OCI-LY3 (cell line): Measurements from ENCODE around the gene GPR31.

Experiments used
- CTCF ChIP-seq: fragments of 200-600, 300-600 bp; sonication (generic); IDR thresholded peaks from 2 replicates; pipeline ENCODE4 v1.5.1; 2014; ENCODE audit warnings: antibody characterized with exemption, low read length, low read depth
- EZH2phosphoT487 ChIP-seq: fragments of 200-600 bp; shearing (Covaris generic); IDR thresholded peaks from 2 replicates; pipeline ENCODE4 v1.6.1; 2018; ENCODE audit warnings: antibody characterized with exemption, mixed run types, low read depth

- no peak for TF ChIP-seq CTCF
- no peak for TF ChIP-seq EZH2phosphoT487
Measured at GRCh38 chr6:167124753-167125152, 33.0 kb downstream of the GPR31 start.
